Measurements from ENCODE around the gene DUT. TPM values are rescaled to one million over a fixed set of nuclear protein-coding genes. Genes with fewer than 3 reads are reported as not detected.

DUT gene
- total and polyA plus RNA-seq, 9 of the 15 experiments (the other 6 are each of a cell fraction or from before 2014, with no cell fraction given), result 13.9 to 235 (median 94.9) TPM

- Histone ChIP-seq H3K27me3 (ENCODE audit: control insufficient read depth in 2 of 2, insufficient read depth in 2 of 2, low read length in 2 of 2) (no peaks in the 10 kb centered on the region), H3K4me2 (ENCODE audit: insufficient read depth, low read length) (no peak overlapping the region), H3K79me2 (ENCODE audit: control insufficient read depth, insufficient read depth, low read length) (peaks cover 63% of the 10 kb centered on the region), H3K4me1 (replicated peaks in 1 of 2; ENCODE audit: control insufficient read depth in 2 of 2, insufficient read depth in 2 of 2, low read length in 2 of 2) (peaks cover 0 to 4% of the 10 kb centered on the region in 2 experiments; a peak in 3 of 5 replicates), H3K9me1 (ENCODE audit: control insufficient read depth, insufficient read depth, low read length) (no peaks in the 10 kb centered on the region), H3K4me3 (no peak overlapping the region), H2AFZ (ENCODE audit: low read depth, low read length) (no peak overlapping the region), H3K9me3 (replicated peaks; ENCODE audit: control insufficient read depth, insufficient read depth, low read depth, low read length) (no peaks in the 10 kb centered on the region), H3K9ac (ENCODE audit: insufficient read depth in 1 of 2, low read depth in 2 of 2, low read length in 2 of 2) (no peak overlapping the region), H3K27ac (ENCODE audit: extremely low read depth, low read depth, low read length) (no peak overlapping the region), H4K20me1 (replicated peaks; ENCODE audit: control insufficient read depth, insufficient read depth, low read length) (no peaks in the 10 kb centered on the region), H3K36me3 (ENCODE audit: control insufficient read depth, insufficient read depth, low read length) (peaks cover 88% of the 10 kb centered on the region)
- 94% methylated on average over 2 of the region's 2 CpGs for WGBS (ENCODE audit: insufficient coverage, low coverage, missing lambda C conversion rate)
- intact Hi-C loops (cut with micrococcal nuclease), result no loop called here
- in situ Hi-C loops (cut with MboI), result no loop called here
- no TSS peak for BruUV-seq (replicated peaks)
- FAIRE-seq (peak; percentile 48), DNase-seq (ENCODE audit: extremely low read depth in 1 of 4, low spot score in 3 of 4) (peak; percentile 39 to 51 (median 41)), ATAC-seq (peak; percentile 62)
- ChIA-PET CTCF (ENCODE audit: low intra/inter-chr PET ratio) (interaction anchor here (0.8 kb wide), 1 partner anchor 1808 kb away, joined by 3 read pairs; no protein-coding TSS in a partner anchor), POLR2A (interaction anchor here (0.6 kb wide), 2 partner anchors 17 to 1141 kb away, joined by 3 read pairs; no protein-coding TSS in a partner anchor)
- TF ChIP-seq MTA2 (IDR thresholded peaks at IDR 0.05; ENCODE audit: low read depth) (no peak), CAMTA2 (CRISPR knock-in tag; conservative IDR thresholded peaks at IDR 0.05) (no peak), KLF6 (CRISPR knock-in tag; IDR thresholded peaks at IDR 0.05; ENCODE audit: borderline replicate concordance) (no peak), ZFX (CRISPR knock-in tag; IDR thresholded peaks at IDR 0.05) (no peak), ZNF644 (tag; IDR thresholded peaks at IDR 0.05; ENCODE audit: low read depth) (no peak), ZNF354B (CRISPR knock-in tag; IDR thresholded peaks at IDR 0.05) (no peak), ZNF639 (CRISPR knock-in tag; conservative IDR thresholded peaks at IDR 0.05 in 1 of 2, IDR thresholded peaks at IDR 0.05 in 1 of 2) (no peak), HDAC8 (tag; IDR thresholded peaks at IDR 0.05) (no peak), GATA2 (CRISPR knock-in tag; IDR thresholded peaks at IDR 0.05) (no peak), CCAR2 (IDR thresholded peaks at IDR 0.05; ENCODE audit: low read depth, low read length) (no peak), BRF1 (IDR thresholded peaks at IDR 0.05; ENCODE audit: borderline replicate concordance, extremely low read depth, insufficient read length) (no peak), CREB3L1 (IDR thresholded peaks at IDR 0.05; ENCODE audit: borderline replicate concordance, low read depth) (no peak), ELF2 (CRISPR knock-in tag; IDR thresholded peaks at IDR 0.05) (no peak), CTCF (IDR thresholded peaks at IDR 0.05 in 2 of 3, conservative IDR thresholded peaks at IDR 0.05 in 1 of 3; ENCODE audit: insufficient read depth in 2 of 3, low read depth in 1 of 3, low read length in 3 of 3) (peak; percentile 58 to 62 (median 62)), ELK1 (CRISPR knock-in tag; IDR thresholded peaks at IDR 0.05) (no peak), RAD21 (CRISPR knock-in tag; conservative IDR thresholded peaks at IDR 0.05 in 1 of 2, IDR thresholded peaks at IDR 0.05 in 1 of 2) (peak; percentile 29 to 42; a peak in 3 of 4 replicates), BHLHE40 (IDR thresholded peaks at IDR 0.05; ENCODE audit: low read length) (no peak)
Measured at GRCh38 chr15:48336940-48337339, 5.7 kb downstream of the DUT start.

All from K562 (cell line).